HAP-1 (cell line): ENCODE measurements around the gene PDLIM3.
"Not testable (repeated sequence)": the region's sequence is repeated elsewhere in the genome, so short reads cannot be mapped to it uniquely, and the experiment has no call there.

Source experiments
- DNase-seq, 2 experiments: peaks; one replicate each; pipeline ENCODE4 v3.0.0-alpha.2; 2016 to 2020; ENCODE audit warnings: low spot score in 2 of 2
- H3K27me3 ChIP-seq: fragments of 250-450 bp; sonication (Bioruptor Pico); 2 replicates; pipeline ENCODE4 v1.5.1; 2020; ENCODE audit warnings: low read depth, mild to moderate bottlenecking, moderate library complexity
- H3K36me3 ChIP-seq: fragments of 250-450 bp; sonication (Bioruptor Pico); replicated peaks from 2 replicates; pipeline ENCODE4 v1.5.1; 2020; ENCODE audit warnings: mild to moderate bottlenecking
- H3K4me1 ChIP-seq: fragments of 250-450 bp; sonication (Bioruptor Pico); 2 replicates; pipeline ENCODE4 v1.5.1; 2020; ENCODE audit warnings: mild to moderate bottlenecking
- H3K4me3 ChIP-seq: fragments of 250-450 bp; sonication (Bioruptor Pico); 2 replicates; pipeline ENCODE4 v1.5.1; 2020; ENCODE audit warnings: mild to moderate bottlenecking, moderate library complexity
- H3K9me3 ChIP-seq: fragments of 250-450 bp; sonication (Bioruptor Pico); 2 replicates; pipeline ENCODE4 v1.5.1; 2020; ENCODE audit warnings: mild to moderate bottlenecking, moderate library complexity
- in situ Hi-C: fragments of 300-500 bp; cut with MboI; formaldehyde crosslinking; loops from 3 replicates; pipeline ENCODE4 v1.14.3; 2020; ENCODE audit warnings: low sequenced_read_pairs, inconsistent platforms, mixed read lengths

The PDLIM3 gene

GRCh38 chr4:185541251-185541727, 6.0 kb upstream of the PDLIM3 start:
- Histone ChIP-seq H3K27me3 (no peaks in the 10 kb centered on the region; the same call in 1 of the 2 replicates), H3K4me1 (no peaks in the 10 kb centered on the region), H3K4me3 (no peak overlapping the region), H3K9me3 (no peaks in the 10 kb centered on the region), H3K36me3 (no peaks in the 10 kb centered on the region)
- in situ Hi-C loops: no loop called here
- DNase-seq: no peak

- H3K9me3 ChIP-seq: no peaks in the 10 kb centered on the region
- H3K27me3 ChIP-seq: no peaks in the 10 kb centered on the region; the same call in 1 of the 2 replicates
- in situ Hi-C loops: no loop called here
- H3K4me1 ChIP-seq: no peaks in the 10 kb centered on the region
- no peak for DNase-seq
- no peak overlapping the region for H3K4me3 ChIP-seq
- H3K36me3 ChIP-seq: no peaks in the 10 kb centered on the region
These were observed 5.3 kb upstream of the PDLIM3 start for GRCh38 chr4:185540487-185541120.

- H3K4me1 ChIP-seq: no peaks in the 10 kb centered on the region
- no peaks in the 10 kb centered on the region for H3K9me3 ChIP-seq
- H3K4me3 ChIP-seq: no peak overlapping the region
- H3K36me3 ChIP-seq: no peaks in the 10 kb centered on the region
- no peak for DNase-seq
- no peaks in the 10 kb centered on the region; the same call in 1 of the 2 replicates for H3K27me3 ChIP-seq
- in situ Hi-C loops: no loop called here
These were observed 4.7 kb upstream of the PDLIM3 start for GRCh38 chr4:185540040-185540439.

- Histone ChIP-seq H3K4me3 (no peak overlapping the region), H3K36me3 (no peaks in the 10 kb centered on the region), H3K4me1 (no peaks in the 10 kb centered on the region), H3K9me3 (no peaks in the 10 kb centered on the region), H3K27me3 (no peaks in the 10 kb centered on the region; the same call in 1 of the 2 replicates)
- DNase-seq: no peak
- in situ Hi-C loops: no loop called here
These were observed 3.5 kb upstream of the PDLIM3 start for GRCh38 chr4:185538806-185539205.

- H3K27me3 ChIP-seq: no peaks in the 10 kb centered on the region; the same call in 1 of the 2 replicates
- no peak overlapping the region for H3K4me3 ChIP-seq
- H3K4me1 ChIP-seq: no peaks in the 10 kb centered on the region
- in situ Hi-C loops: no loop called here
- H3K36me3 ChIP-seq: no peaks in the 10 kb centered on the region
- H3K9me3 ChIP-seq: no peaks in the 10 kb centered on the region
- DNase-seq: no peak
These were observed 1.1 kb upstream of the PDLIM3 start for GRCh38 chr4:185536411-185536709.

- Histone ChIP-seq H3K9me3 (no peaks in the 10 kb centered on the region), H3K27me3 (no peaks in the 10 kb centered on the region; the same call in 1 of the 2 replicates), H3K36me3 (no peaks in the 10 kb centered on the region), H3K4me3 (no peak overlapping the region), H3K4me1 (no peaks in the 10 kb centered on the region)
- DNase-seq: no peak
- in situ Hi-C loops: no loop called here
These were observed 504 bp upstream of the PDLIM3 start for GRCh38 chr4:185535612-185536410.

- in situ Hi-C loops: no loop called here
- H3K27me3 ChIP-seq: no peaks in the 10 kb centered on the region; the same call in 1 of the 2 replicates
These were observed 819 bp downstream of the PDLIM3 start for GRCh38 chr4:185534511-185534865.

GRCh38 chr4:185532795-185533324, 2.4 kb downstream of the PDLIM3 start:
- in situ Hi-C loops: no loop called here
- H3K9me3 ChIP-seq: no peaks in the 10 kb centered on the region
- DNase-seq: no peak
- no peak overlapping the region for H3K4me3 ChIP-seq
- no peaks in the 10 kb centered on the region; the same call in 1 of the 2 replicates for H3K27me3 ChIP-seq
- no peaks in the 10 kb centered on the region for H3K4me1 ChIP-seq
- no peaks in the 10 kb centered on the region for H3K36me3 ChIP-seq

More at GRCh38 chr4:185534511-185534865, 819 bp downstream of the PDLIM3 start:
- H3K36me3 ChIP-seq: no peaks in the 10 kb centered on the region
- no peak for DNase-seq
- H3K4me1 ChIP-seq: no peaks in the 10 kb centered on the region
- no peak overlapping the region for H3K4me3 ChIP-seq
- H3K9me3 ChIP-seq: no peaks in the 10 kb centered on the region

- no peaks in the 10 kb centered on the region for H3K4me1 ChIP-seq
- H3K36me3 ChIP-seq: no peaks in the 10 kb centered on the region
- H3K9me3 ChIP-seq: no peaks in the 10 kb centered on the region
- no peak overlapping the region for H3K4me3 ChIP-seq
- no peak for DNase-seq
- in situ Hi-C loops: no loop called here
- no peaks in the 10 kb centered on the region; the same call in 1 of the 2 replicates for H3K27me3 ChIP-seq
These were observed 3.0 kb downstream of the PDLIM3 start for GRCh38 chr4:185532293-185532692.

GRCh38 chr4:185531654-185532053, 3.7 kb downstream of the PDLIM3 start:
- H3K4me1 ChIP-seq, H3K36me3 ChIP-seq, H3K27me3 ChIP-seq, H3K4me3 ChIP-seq, in situ Hi-C loops, DNase-seq, H3K9me3 ChIP-seq: not testable (repeated sequence)

- Histone ChIP-seq H3K36me3 (no peaks in the 10 kb centered on the region), H3K4me3 (no peak overlapping the region), H3K9me3 (no peaks in the 10 kb centered on the region; the same call in 1 of the 2 replicates), H3K27me3 (no peaks in the 10 kb centered on the region; the same call in 1 of the 2 replicates), H3K4me1 (no peaks in the 10 kb centered on the region)
- DNase-seq: no peak
- in situ Hi-C loops: no loop called here
These were observed 5.9 kb downstream of the PDLIM3 start for GRCh38 chr4:185529413-185529812.

- no peaks in the 10 kb centered on the region for H3K36me3 ChIP-seq
- no peaks in the 10 kb centered on the region for H3K4me1 ChIP-seq
- H3K27me3 ChIP-seq: no peaks in the 10 kb centered on the region; the same call in 1 of the 2 replicates
- no peak for DNase-seq
- no peaks in the 10 kb centered on the region; the same call in 1 of the 2 replicates for H3K9me3 ChIP-seq
- no peak overlapping the region for H3K4me3 ChIP-seq
- in situ Hi-C loops: no loop called here
These were observed 10.1 kb downstream of the PDLIM3 start for GRCh38 chr4:185524888-185525863.

- in situ Hi-C loops: no loop called here
- Histone ChIP-seq H3K4me3 (no peak overlapping the region), H3K27me3 (no peaks in the 10 kb centered on the region), H3K36me3 (no peaks in the 10 kb centered on the region), H3K9me3 (no peaks in the 10 kb centered on the region; the same call in 1 of the 2 replicates), H3K4me1 (no peaks in the 10 kb centered on the region; the same call in 1 of the 2 replicates)
- no peak for DNase-seq
These were observed 11.4 kb downstream of the PDLIM3 start for GRCh38 chr4:185523862-185524261.
